ENCODE measurements around the gene CFD. TPM values are rescaled to one million over a fixed set of nuclear protein-coding genes. Genes with fewer than 3 reads are reported as not detected.

Gene CFD
- total and polyA plus RNA-seq, 4 donors = 4.5 to 20.2 (median 13.6) TPM

DNA sequence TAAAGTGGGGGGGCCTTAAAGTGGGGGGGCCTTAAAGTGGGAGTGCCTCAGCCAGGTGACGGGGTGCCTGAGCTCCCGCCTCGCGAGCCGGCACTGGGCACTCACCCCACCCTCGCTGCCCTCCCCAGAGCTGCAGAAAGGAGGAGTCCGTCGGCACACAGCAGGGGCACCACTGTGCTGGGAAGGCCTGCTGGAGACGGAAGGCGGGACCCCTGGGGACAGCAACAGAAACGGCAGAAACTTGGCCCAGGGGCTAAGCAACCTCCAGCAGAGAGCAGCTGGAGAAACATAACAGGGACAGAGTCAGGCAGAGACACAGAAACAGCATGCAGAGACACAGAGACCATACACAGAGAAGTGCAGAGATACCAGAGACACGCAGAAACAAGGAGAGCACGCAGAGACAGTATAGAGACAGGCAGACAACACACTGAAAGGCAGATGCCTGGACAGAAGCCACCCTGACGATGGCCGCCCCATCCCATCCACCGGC is 7.9 kb downstream of the CFD start:
- Histone ChIP-seq H3K9me3 (ENCODE audit: control insufficient read depth in 4 of 4, low read length in 3 of 4) (no peaks in the 10 kb centered on the region), H3K27me3 (ENCODE audit: control insufficient read depth in 4 of 4, insufficient read depth in 4 of 4, low read length in 3 of 4) (no peaks in the 10 kb centered on the region), H3K4me1 (ENCODE audit: control insufficient read depth in 4 of 4, insufficient read depth in 4 of 4, low read length in 3 of 4) (peaks cover 0 to 13% (median 6%) of the 10 kb centered on the region in 4 donors), H3K36me3 (ENCODE audit: control insufficient read depth in 4 of 4, insufficient read depth in 3 of 4, low read depth in 1 of 4, low read length in 3 of 4) (peaks cover 0 to 32% (median 9%) of the 10 kb centered on the region in 4 donors), H3K27ac (ENCODE audit: low read depth in 1 of 2, low read length in 2 of 2) (no peak overlapping the region), H3K4me3 (ENCODE audit: low read depth in 1 of 3, low read length in 3 of 3) (no peak overlapping the region), H3K9ac (ENCODE audit: low read depth in 1 of 2, low read length in 2 of 2) (no peak overlapping the region)
- 89% methylated on average over 16 of the region's 16 CpGs for WGBS
- TF ChIP-seq JUND (IDR thresholded peaks at IDR 0.05) = no peak
- DNase-seq (ENCODE audit: low spot score) = no peak

DNA sequence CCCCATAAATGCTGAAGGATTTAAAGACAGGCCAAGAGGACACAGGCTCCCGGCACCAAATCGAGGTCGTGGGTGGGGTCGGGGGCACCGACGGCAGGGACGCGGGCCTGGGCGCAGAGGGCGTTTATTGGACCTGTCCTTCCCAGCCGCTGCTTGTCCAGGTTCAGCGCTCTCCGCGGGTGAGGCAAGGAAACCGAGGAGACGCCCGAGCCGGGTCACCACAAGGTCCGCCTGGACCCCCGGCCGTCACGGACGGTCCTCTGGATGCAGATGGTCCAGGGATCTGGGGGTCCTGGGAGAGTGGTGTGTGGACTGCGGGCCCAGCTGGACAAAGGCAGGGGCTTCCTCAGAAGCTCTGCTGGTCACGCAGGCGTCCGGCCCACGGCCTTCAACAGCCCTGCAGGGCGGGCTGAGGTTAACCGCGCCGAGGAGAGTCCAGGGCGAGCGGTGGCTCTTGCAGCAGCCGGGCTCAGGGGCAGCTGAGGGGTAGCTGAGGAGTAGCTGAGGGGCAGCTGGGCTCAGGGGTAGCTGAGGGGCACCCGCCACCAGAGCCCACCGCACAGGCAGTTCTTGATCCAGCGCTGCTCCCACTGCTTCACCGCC is 8.5 kb downstream of the CFD start:
- H3K27me3 ChIP-seq (ENCODE audit: control insufficient read depth in 4 of 4, insufficient read depth in 4 of 4, low read length in 3 of 4) = no peaks in the 10 kb centered on the region
- H3K4me3 ChIP-seq (ENCODE audit: low read depth in 1 of 3, low read length in 3 of 3) = no peak overlapping the region
- H3K36me3 ChIP-seq (ENCODE audit: control insufficient read depth in 4 of 4, insufficient read depth in 3 of 4, low read depth in 1 of 4, low read length in 3 of 4) = peaks cover 0 to 32% (median 9%) of the 10 kb centered on the region in 4 donors
- H3K9me3 ChIP-seq (ENCODE audit: control insufficient read depth in 4 of 4, low read length in 3 of 4) = no peaks in the 10 kb centered on the region
- no peak overlapping the region for H3K9ac ChIP-seq (ENCODE audit: low read depth in 1 of 2, low read length in 2 of 2)
- peaks cover 0 to 9% (median 3%) of the 10 kb centered on the region in 4 donors for H3K4me1 ChIP-seq (ENCODE audit: control insufficient read depth in 4 of 4, insufficient read depth in 4 of 4, low read length in 3 of 4)
- no peak for DNase-seq (ENCODE audit: low spot score)
- TF ChIP-seq FOXA2 (IDR thresholded peaks at IDR 0.05) (no peak), FOXA1 (IDR thresholded peaks at IDR 0.05) (no peak), CTCF (IDR thresholded peaks at IDR 0.05; ENCODE audit: low read depth, low read length, missing input control) (no peak)
- no peak overlapping the region for H3K27ac ChIP-seq (ENCODE audit: low read depth in 1 of 2, low read length in 2 of 2)
- WGBS = 96% methylated on average over 39 of the region's 39 CpGs

GRCh38 chr19:868458-869244 is 9.2 kb downstream of the CFD start:
- Histone ChIP-seq H3K4me3 (ENCODE audit: low read depth in 1 of 3, low read length in 3 of 3) (no peak overlapping the region), H3K9me3 (ENCODE audit: control insufficient read depth in 4 of 4, low read length in 3 of 4) (no peaks in the 10 kb centered on the region), H3K36me3 (ENCODE audit: control insufficient read depth in 4 of 4, insufficient read depth in 3 of 4, low read depth in 1 of 4, low read length in 3 of 4) (peaks cover 0 to 35% (median 10%) of the 10 kb centered on the region in 4 donors), H3K27ac (ENCODE audit: low read depth in 1 of 2, low read length in 2 of 2) (no peak overlapping the region), H3K4me1 (ENCODE audit: control insufficient read depth in 4 of 4, insufficient read depth in 4 of 4, low read length in 3 of 4) (peaks cover 0 to 5% (median 2%) of the 10 kb centered on the region in 4 donors), H3K9ac (ENCODE audit: low read depth in 1 of 2, low read length in 2 of 2) (no peak overlapping the region), H3K27me3 (ENCODE audit: control insufficient read depth in 4 of 4, insufficient read depth in 4 of 4, low read length in 3 of 4) (no peaks in the 10 kb centered on the region)
- 96% methylated on average over 34 of the region's 34 CpGs for WGBS
- TF ChIP-seq FOXA2 (IDR thresholded peaks at IDR 0.05) (no peak), CTCF (IDR thresholded peaks at IDR 0.05; ENCODE audit: low read depth, low read length, missing input control) (no peak), EGR1 (IDR thresholded peaks at IDR 0.05; ENCODE audit: low read depth in 2 of 2) (no peak), FOXA1 (IDR thresholded peaks at IDR 0.05) (no peak), RAD21 (IDR thresholded peaks at IDR 0.05) (no peak), JUND (IDR thresholded peaks at IDR 0.05) (no peak), HNF4G (IDR thresholded peaks at IDR 0.05) (no peak), GABPA (IDR thresholded peaks at IDR 0.05 in 1 of 2, conservative IDR thresholded peaks at IDR 0.05 in 1 of 2) (no peak), RXRA (IDR thresholded peaks at IDR 0.05) (no peak), SP1 (IDR thresholded peaks at IDR 0.05) (no peak), HNF4A (conservative IDR thresholded peaks at IDR 0.05) (no peak), NR2F2 (IDR thresholded peaks at IDR 0.05) (no peak)
- TF ChIP-seq, protein P1, sequence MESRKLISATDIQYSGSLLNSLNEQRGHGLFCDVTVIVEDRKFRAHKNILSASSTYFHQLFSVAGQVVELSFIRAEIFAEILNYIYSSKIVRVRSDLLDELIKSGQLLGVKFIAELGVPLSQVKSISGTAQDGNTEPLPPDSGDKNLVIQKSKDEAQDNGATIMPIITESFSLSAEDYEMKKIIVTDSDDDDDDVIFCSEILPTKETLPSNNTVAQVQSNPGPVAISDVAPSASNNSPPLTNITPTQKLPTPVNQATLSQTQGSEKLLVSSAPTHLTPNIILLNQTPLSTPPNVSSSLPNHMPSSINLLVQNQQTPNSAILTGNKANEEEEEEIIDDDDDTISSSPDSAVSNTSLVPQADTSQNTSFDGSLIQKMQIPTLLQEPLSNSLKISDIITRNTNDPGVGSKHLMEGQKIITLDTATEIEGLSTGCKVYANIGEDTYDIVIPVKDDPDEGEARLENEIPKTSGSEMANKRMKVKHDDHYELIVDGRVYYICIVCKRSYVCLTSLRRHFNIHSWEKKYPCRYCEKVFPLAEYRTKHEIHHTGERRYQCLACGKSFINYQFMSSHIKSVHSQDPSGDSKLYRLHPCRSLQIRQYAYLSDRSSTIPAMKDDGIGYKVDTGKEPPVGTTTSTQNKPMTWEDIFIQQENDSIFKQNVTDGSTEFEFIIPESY (IDR thresholded peaks at IDR 0.05) = no peak
- TF ChIP-seq, protein P2, sequence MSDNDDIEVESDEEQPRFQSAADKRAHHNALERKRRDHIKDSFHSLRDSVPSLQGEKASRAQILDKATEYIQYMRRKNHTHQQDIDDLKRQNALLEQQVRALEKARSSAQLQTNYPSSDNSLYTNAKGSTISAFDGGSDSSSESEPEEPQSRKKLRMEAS (IDR thresholded peaks at IDR 0.05) = no peak
- no peak for DNase-seq (ENCODE audit: low spot score)
